ENCODE measurements around the gene NOTUM. TPM values are rescaled to one million over a fixed set of nuclear protein-coding genes. Genes with fewer than 3 reads are reported as not detected.
A peak's percentile ranks its signal among the peaks of the same experiment; 100 is the strongest.

Gene NOTUM
- total RNA-seq, 1 experiment from 2014 or later, result not detected

DNA sequence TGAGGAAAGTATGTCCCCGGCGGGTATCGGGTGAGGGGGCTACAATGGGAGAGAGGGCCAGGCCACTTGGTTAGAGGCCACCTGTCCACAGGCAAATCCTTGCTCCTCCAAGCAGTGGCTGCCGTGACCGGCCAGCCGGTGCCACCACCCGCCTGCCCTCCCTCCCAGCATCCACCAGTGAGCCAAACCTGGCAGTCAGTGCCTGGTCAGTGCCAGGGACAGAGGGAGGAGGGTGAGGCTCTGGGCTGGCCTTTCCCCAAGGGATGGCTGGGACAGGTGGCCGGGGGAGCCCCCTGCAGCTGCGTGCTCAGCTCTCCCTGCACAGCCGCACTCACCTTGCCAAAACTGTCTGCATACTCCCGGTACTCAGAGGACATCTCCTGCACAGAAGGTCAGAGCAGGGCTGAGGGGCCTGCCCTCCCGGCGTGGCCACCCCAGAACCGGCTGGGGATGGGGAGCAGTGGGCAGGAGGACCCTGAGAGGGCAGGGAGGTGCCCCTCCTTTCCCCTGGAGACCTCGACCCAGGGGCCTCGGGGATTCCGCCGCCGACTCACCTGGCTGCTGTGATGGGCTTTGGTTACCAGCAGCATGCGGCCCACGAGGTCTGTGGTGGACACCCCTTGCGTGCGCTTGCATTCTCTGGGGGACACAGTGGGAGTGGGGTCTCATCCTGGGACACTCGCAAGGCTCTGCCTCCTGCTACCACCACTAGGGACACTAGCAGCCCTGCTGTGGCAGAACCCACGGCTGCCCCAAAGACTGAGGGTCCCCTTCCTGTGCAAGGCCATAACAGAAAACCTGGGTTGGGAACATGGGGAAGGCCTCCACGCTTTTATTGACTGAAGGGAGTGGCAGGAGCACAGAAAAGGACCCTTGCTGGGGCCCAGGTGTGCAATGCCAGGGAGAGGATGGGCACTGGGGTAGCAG is 53.5 kb downstream of the NOTUM start:
- no peak for DNase-seq
- Mint-ChIP-seq H3K9me3 (ENCODE audit: low read depth, unreplicated experiment) (no peaks in the 10 kb centered on the region), H3K4me3 (ENCODE audit: low read depth, unreplicated experiment) (no peak overlapping the region), H3K36me3 (ENCODE audit: insufficient read depth, unreplicated experiment) (peaks cover 47% of the 10 kb centered on the region), H3K27me3 (ENCODE audit: unreplicated experiment) (no peaks in the 10 kb centered on the region), H3K4me1 (ENCODE audit: low read depth, unreplicated experiment) (peaks cover 17% of the 10 kb centered on the region), H3K27ac (ENCODE audit: unreplicated experiment) (no peak overlapping the region)
- TF ChIP-seq, protein P1, sequence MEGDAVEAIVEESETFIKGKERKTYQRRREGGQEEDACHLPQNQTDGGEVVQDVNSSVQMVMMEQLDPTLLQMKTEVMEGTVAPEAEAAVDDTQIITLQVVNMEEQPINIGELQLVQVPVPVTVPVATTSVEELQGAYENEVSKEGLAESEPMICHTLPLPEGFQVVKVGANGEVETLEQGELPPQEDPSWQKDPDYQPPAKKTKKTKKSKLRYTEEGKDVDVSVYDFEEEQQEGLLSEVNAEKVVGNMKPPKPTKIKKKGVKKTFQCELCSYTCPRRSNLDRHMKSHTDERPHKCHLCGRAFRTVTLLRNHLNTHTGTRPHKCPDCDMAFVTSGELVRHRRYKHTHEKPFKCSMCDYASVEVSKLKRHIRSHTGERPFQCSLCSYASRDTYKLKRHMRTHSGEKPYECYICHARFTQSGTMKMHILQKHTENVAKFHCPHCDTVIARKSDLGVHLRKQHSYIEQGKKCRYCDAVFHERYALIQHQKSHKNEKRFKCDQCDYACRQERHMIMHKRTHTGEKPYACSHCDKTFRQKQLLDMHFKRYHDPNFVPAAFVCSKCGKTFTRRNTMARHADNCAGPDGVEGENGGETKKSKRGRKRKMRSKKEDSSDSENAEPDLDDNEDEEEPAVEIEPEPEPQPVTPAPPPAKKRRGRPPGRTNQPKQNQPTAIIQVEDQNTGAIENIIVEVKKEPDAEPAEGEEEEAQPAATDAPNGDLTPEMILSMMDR (IDR thresholded peaks at IDR 0.05; ENCODE audit: unreplicated experiment), result no peak
- CTCF ChIA-PET, result no interaction called here
- BruUV-seq (replicated peaks), result no TSS peak
- intact Hi-C loops (cut with micrococcal nuclease; ENCODE audit: unreplicated experiment), result no loop called here

DNA sequence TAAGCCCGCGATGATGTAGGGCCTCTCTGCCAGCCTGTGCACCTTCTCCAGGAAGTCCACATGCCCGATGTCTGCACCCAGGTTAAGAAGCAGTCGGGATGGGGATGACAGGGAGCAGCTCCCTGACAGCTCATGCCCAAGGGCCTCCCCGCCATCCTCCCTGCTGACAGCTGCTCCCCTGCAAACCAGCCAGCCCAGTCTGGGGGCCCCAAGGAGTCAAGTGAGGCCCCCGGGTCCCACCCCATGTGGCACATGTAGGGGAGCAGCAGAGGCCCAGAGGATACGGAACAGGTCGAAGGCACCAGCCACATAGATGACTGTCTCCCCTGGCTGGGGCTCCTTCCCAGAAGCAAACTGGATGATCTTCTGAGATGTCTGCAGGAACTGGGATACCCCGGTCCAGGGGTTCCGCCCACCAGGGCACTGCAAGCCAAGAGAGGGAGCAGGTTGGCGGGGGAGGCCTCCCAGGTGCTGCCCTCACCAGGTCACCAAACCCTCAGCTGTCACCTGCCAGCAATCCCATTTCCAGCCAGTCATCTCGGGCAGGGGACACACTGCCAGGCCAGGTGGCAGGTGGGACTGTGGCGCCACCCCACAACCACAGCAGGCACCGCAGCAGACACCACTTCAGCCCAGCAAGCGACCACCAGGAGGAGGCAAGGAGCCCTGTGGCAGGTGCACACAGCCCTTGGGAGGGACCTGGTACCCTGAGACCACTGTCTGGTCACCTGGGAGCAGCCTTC is 54.3 kb downstream of the NOTUM start:
- CTCF ChIA-PET, result no interaction called here
- no peak overlapping the region for H3K27ac Mint-ChIP-seq (ENCODE audit: unreplicated experiment)
- peaks cover 10% of the 10 kb centered on the region for H3K4me1 Mint-ChIP-seq (ENCODE audit: low read depth, unreplicated experiment)
- H3K27me3 Mint-ChIP-seq (ENCODE audit: unreplicated experiment), result peaks cover 1% of the 10 kb centered on the region
- TF ChIP-seq, protein P1 (IDR thresholded peaks at IDR 0.05; ENCODE audit: unreplicated experiment), result peak; percentile 23
- H3K9me3 Mint-ChIP-seq (ENCODE audit: low read depth, unreplicated experiment), result no peaks in the 10 kb centered on the region
- no peak for DNase-seq
- H3K4me3 Mint-ChIP-seq (ENCODE audit: low read depth, unreplicated experiment), result no peak overlapping the region
- peaks cover 42% of the 10 kb centered on the region for H3K36me3 Mint-ChIP-seq (ENCODE audit: insufficient read depth, unreplicated experiment)
- intact Hi-C loops (cut with micrococcal nuclease; ENCODE audit: unreplicated experiment), result no loop called here
- no TSS peak for BruUV-seq (replicated peaks)

DNA sequence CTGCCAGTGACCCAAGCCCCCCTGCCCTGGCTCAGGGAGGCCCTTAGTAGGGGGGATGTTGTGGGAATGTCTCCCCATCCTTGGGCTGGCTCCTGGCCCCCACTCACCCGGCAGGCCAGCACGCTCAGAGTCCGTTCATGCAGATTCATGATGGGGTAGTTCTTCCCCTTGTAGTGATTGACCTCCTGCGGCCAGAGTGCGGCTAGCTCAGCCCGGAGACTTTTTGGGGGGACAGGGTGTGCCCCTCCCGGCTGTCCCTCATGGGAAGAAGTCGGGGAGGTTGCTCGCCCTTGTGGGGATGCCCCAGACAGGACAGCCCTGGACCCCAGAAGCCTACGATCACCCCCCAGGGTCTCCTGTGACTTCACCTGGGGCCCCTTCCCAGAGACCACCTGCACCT is 55.0 kb downstream of the NOTUM start:
- intact Hi-C loops (cut with micrococcal nuclease; ENCODE audit: unreplicated experiment), result no loop called here
- no TSS peak for BruUV-seq (replicated peaks)
- peaks cover 42% of the 10 kb centered on the region for H3K36me3 Mint-ChIP-seq (ENCODE audit: insufficient read depth, unreplicated experiment)
- H3K27ac Mint-ChIP-seq (ENCODE audit: unreplicated experiment), result no peak overlapping the region
- H3K27me3 Mint-ChIP-seq (ENCODE audit: unreplicated experiment), result peaks cover 8% of the 10 kb centered on the region
- no peak for DNase-seq
- H3K4me3 Mint-ChIP-seq (ENCODE audit: low read depth, unreplicated experiment), result no peak overlapping the region
- H3K9me3 Mint-ChIP-seq (ENCODE audit: low read depth, unreplicated experiment), result no peaks in the 10 kb centered on the region
- peaks cover 8% of the 10 kb centered on the region for H3K4me1 Mint-ChIP-seq (ENCODE audit: low read depth, unreplicated experiment)
- TF ChIP-seq, protein P1 (IDR thresholded peaks at IDR 0.05; ENCODE audit: unreplicated experiment), result no peak
- CTCF ChIA-PET, result no interaction called here

DNA sequence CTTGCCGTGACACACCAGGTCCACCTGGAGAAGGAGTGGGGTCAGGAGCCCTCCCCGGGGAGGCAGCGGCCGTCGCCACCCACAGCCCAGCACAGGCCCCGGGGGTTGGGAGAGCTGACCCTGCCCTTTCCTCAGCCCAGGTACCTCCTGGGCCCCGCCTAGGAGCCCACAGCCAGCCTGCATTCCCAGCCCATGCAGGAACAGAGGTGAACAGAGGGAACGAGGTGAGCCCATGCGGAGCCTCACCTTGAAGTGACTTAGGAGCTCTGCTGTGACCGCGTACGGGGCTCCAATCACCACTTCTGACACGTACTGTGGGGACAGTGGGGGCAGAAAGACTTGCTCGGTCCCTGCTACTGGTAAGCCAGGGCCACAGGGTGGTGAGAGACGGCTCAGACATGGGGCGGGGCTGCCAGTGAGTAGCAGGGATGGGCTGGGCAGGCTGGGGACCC is 55.5 kb downstream of the NOTUM start:
- peaks cover 13% of the 10 kb centered on the region for H3K27me3 Mint-ChIP-seq (ENCODE audit: unreplicated experiment)
- H3K9me3 Mint-ChIP-seq (ENCODE audit: low read depth, unreplicated experiment), result no peaks in the 10 kb centered on the region
- TF ChIP-seq, protein P1 (IDR thresholded peaks at IDR 0.05; ENCODE audit: unreplicated experiment), result no peak
- DNase-seq, result no peak
- CTCF ChIA-PET, result no interaction called here
- no TSS peak for BruUV-seq (replicated peaks)
- H3K4me3 Mint-ChIP-seq (ENCODE audit: low read depth, unreplicated experiment), result no peak overlapping the region
- no peak overlapping the region for H3K27ac Mint-ChIP-seq (ENCODE audit: unreplicated experiment)
- intact Hi-C loops (cut with micrococcal nuclease; ENCODE audit: unreplicated experiment), result no loop called here
- peaks cover 43% of the 10 kb centered on the region for H3K36me3 Mint-ChIP-seq (ENCODE audit: insufficient read depth, unreplicated experiment)
- peaks cover 8% of the 10 kb centered on the region for H3K4me1 Mint-ChIP-seq (ENCODE audit: low read depth, unreplicated experiment)
